ENCODE measurements around the gene RYR2. TPM values are rescaled to one million over a fixed set of nuclear protein-coding genes. Genes with fewer than 3 reads are reported as not detected.

The RYR2 gene
- total RNA-seq, 1 donor from 2014 or later = 0.90 TPM

- Histone ChIP-seq H3K27ac (no peak overlapping the region), H3K9me3 (ENCODE audit: low read depth) (no peaks in the 10 kb centered on the region)
- no peak for DNase-seq (ENCODE audit: low spot score)
Measured at GRCh38 chr1:237219751-237220642, 178.0 kb downstream of the RYR2 start.

GRCh38 chr1:237223419-237223818 is 181.4 kb downstream of the RYR2 start:
- H3K4me3 ChIP-seq = no peak overlapping the region
- H3K36me3 Mint-ChIP-seq = no peaks in the 10 kb centered on the region
- no peaks in the 10 kb centered on the region for H3F3A ChIP-seq (ENCODE audit: low read depth)
- H3K9me3 ChIP-seq (ENCODE audit: low read depth) = no peaks in the 10 kb centered on the region
- H3K4me3 Mint-ChIP-seq = no peak overlapping the region
- DNase-seq (ENCODE audit: low spot score) = no peak
- H3K4me1 Mint-ChIP-seq = no peaks in the 10 kb centered on the region
- no peaks in the 10 kb centered on the region for H3K9me3 Mint-ChIP-seq
- no peak overlapping the region for H3K27ac ChIP-seq
- H3K9ac ChIP-seq = no peak overlapping the region
- H3K4me1 ChIP-seq = no peaks in the 10 kb centered on the region
- H2AFZ ChIP-seq (replicated peaks) = no peak overlapping the region
- H3K79me2 ChIP-seq (ENCODE audit: low read depth) = no peaks in the 10 kb centered on the region
- H3K36me3 ChIP-seq = no peaks in the 10 kb centered on the region
- no peak overlapping the region for H3K27ac Mint-ChIP-seq
- peaks cover 2% of the 10 kb centered on the region for H3K27me3 Mint-ChIP-seq (ENCODE audit: insufficient read depth, low read depth)
- no peaks in the 10 kb centered on the region for H4K20me1 ChIP-seq (ENCODE audit: low read depth)
- no peak overlapping the region for H3K4me2 ChIP-seq
- TF ChIP-seq EZH2phosphoT487 (IDR thresholded peaks at IDR 0.05) = no peak
- no peak for TF ChIP-seq EZH2 (IDR thresholded peaks at IDR 0.05)
- TF ChIP-seq CTCF (IDR thresholded peaks at IDR 0.05) = no peak
- no peaks in the 10 kb centered on the region for H3K27me3 ChIP-seq

More at GRCh38 chr1:237219751-237220642, 178.0 kb downstream of the RYR2 start:
- H3K27ac Mint-ChIP-seq = no peak overlapping the region
- no peaks in the 10 kb centered on the region for H3K9me3 Mint-ChIP-seq
- no peaks in the 10 kb centered on the region for H3K4me1 ChIP-seq
- H3K27me3 Mint-ChIP-seq (ENCODE audit: insufficient read depth, low read depth) = peaks cover 2% of the 10 kb centered on the region
- no peaks in the 10 kb centered on the region for H3K4me1 Mint-ChIP-seq
- no peak overlapping the region for H3K4me2 ChIP-seq
- TF ChIP-seq CTCF (IDR thresholded peaks at IDR 0.05) = no peak
- no peak for TF ChIP-seq EZH2 (IDR thresholded peaks at IDR 0.05)
- no peak for TF ChIP-seq EZH2phosphoT487 (IDR thresholded peaks at IDR 0.05)
- no peaks in the 10 kb centered on the region for H3K27me3 ChIP-seq
- H2AFZ ChIP-seq (replicated peaks) = no peak overlapping the region
- H3K9ac ChIP-seq = no peak overlapping the region
- H3K4me3 Mint-ChIP-seq = no peak overlapping the region
- H3K36me3 ChIP-seq = no peaks in the 10 kb centered on the region
- no peaks in the 10 kb centered on the region for H3K79me2 ChIP-seq (ENCODE audit: low read depth)
- no peaks in the 10 kb centered on the region for H3K36me3 Mint-ChIP-seq
- H3F3A ChIP-seq (ENCODE audit: low read depth) = no peaks in the 10 kb centered on the region
- no peak overlapping the region for H3K4me3 ChIP-seq
- H4K20me1 ChIP-seq (ENCODE audit: low read depth) = no peaks in the 10 kb centered on the region

DNA sequence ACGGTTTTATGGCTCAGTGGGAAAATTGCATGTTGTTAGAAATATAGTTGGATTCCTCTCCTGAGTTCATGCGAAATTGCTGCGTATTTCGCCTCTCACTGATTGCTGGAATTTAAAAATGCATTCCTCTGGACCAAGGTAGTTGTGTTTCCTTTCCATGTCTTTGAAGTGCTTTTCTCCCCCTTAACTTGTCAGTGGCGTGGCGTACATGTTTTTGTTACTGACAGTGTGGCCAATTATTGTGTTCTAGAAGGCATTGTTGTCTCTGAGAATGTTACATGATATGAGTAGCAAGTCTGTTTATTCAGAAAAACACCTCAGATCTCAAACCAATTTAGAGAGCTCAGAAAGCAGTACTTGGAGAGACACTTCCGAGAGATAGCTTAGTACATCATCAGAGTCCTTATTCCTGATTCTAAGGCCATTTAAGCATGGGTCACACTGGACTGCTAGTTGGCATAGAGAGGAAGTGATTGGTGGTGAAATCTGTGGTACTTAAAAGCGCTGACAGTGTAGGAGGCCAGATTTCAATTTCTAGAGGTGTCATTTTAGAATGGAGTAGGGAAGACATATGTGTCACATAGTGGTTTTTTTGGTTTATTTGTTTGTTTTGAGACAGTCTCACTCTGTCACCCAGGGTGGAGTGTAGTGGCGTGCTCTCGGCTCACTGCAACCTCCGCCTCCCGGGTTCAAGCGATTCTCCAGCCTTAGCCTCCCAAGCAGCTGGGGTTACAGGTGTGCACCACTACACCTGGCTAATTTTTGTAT is 184.4 kb downstream of the RYR2 start:
- no peak overlapping the region for H3K4me2 ChIP-seq
- H2AFZ ChIP-seq (replicated peaks) = no peak overlapping the region
- no peak for DNase-seq (ENCODE audit: low spot score)
- H3K4me1 ChIP-seq = no peaks in the 10 kb centered on the region
- no peaks in the 10 kb centered on the region for H3K4me1 Mint-ChIP-seq
- H3K79me2 ChIP-seq (ENCODE audit: low read depth) = no peaks in the 10 kb centered on the region
- no peak for TF ChIP-seq EZH2phosphoT487 (IDR thresholded peaks at IDR 0.05)
- TF ChIP-seq EZH2 (IDR thresholded peaks at IDR 0.05) = no peak
- no peak for TF ChIP-seq CTCF (IDR thresholded peaks at IDR 0.05)
- H3K36me3 ChIP-seq = no peaks in the 10 kb centered on the region
- H3K27me3 ChIP-seq = no peaks in the 10 kb centered on the region
- H3K4me3 ChIP-seq = no peak overlapping the region
- H3K4me3 Mint-ChIP-seq = no peak overlapping the region
- H3K9me3 Mint-ChIP-seq = no peaks in the 10 kb centered on the region
- H3K27me3 Mint-ChIP-seq (ENCODE audit: insufficient read depth, low read depth) = no peaks in the 10 kb centered on the region
- H4K20me1 ChIP-seq (ENCODE audit: low read depth) = no peaks in the 10 kb centered on the region
- no peak overlapping the region for H3K27ac ChIP-seq
- H3K36me3 Mint-ChIP-seq = no peaks in the 10 kb centered on the region
- no peaks in the 10 kb centered on the region for H3K9me3 ChIP-seq (ENCODE audit: low read depth)
- no peaks in the 10 kb centered on the region for H3F3A ChIP-seq (ENCODE audit: low read depth)
- no peak overlapping the region for H3K27ac Mint-ChIP-seq
- no peak overlapping the region for H3K9ac ChIP-seq
